ENCODE measurements around the gene ARL15.

ARL15 gene

DNA sequence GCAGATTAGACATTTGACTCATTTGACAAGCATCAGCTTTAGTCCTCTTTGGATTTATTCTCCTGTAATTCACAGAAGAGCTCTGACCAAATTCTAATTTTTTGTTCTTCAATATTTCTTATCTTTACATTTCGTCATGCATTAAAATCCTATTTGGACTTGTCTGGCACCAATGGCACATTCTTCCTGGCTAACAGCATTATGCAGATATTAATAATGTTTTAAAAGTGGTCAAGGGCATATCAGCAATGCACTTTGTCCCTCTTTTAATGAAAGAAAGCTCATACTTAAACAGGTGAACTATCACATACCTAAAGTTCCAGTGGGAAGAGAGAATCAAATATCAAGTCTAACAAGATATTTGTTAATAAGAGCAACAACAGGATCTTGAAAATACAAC is 270.4 kb downstream of the ARL15 start:
- no peak for DNase-seq (ENCODE audit: low read depth in 2 of 2)

DNA sequence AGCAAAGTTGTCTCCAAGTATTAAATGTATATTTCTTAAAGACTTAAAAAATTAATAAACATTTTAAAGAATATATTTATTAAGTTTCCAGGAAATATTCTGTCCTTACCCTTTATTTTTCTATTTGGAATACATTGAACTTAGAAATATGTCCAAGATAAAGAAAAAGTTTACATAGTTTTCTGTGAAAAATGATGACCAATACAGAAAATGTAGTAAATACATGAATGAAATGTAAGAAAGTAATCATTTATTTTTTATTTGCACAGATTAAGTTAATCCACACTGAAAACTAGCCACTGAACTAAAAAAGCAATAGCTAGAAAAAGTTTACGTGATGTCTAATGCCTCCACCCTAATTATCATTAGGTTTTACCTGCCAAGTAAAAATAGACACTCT is 273.2 kb downstream of the ARL15 start:
- no peak for DNase-seq (ENCODE audit: low read depth in 2 of 2)

DNA sequence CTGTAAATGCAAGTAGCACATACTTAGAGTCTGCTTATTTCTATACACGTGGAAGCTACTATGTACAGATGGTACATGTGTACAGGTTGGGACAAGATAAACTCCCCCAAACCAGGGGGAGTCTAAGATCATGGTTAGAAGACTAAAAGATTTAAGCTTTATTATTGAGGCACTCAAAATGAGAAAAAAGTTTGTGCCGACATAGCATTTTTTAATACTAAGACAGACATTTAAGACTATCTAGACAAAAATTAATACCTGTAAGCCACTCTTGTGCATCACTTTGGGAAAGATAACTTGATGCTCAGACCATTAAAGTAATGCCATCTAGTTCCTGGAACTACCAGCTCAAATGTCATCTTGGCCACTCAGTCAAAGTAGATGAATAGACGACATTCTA is 279.4 kb downstream of the ARL15 start:
- no peak for DNase-seq (ENCODE audit: low read depth in 2 of 2)

DNA sequence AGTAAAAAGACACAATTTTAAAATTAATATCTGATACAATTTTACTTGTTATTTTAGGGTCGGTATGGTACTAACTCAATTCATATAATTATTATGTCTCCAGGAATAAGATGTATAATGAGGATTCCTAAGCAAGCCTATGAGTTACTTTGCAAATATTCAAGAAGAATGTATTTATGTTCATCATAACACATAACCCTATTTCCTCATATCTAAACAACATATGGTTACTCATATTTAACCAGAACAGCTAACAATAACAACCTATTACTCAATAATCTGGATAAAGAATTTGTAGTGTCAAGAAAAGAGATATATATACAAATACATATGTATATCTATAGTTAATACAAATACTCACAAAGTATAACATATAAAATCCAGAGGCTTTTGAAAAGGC is 285.9 kb downstream of the ARL15 start:
- no peak for DNase-seq (ENCODE audit: low read depth in 2 of 2)

DNA sequence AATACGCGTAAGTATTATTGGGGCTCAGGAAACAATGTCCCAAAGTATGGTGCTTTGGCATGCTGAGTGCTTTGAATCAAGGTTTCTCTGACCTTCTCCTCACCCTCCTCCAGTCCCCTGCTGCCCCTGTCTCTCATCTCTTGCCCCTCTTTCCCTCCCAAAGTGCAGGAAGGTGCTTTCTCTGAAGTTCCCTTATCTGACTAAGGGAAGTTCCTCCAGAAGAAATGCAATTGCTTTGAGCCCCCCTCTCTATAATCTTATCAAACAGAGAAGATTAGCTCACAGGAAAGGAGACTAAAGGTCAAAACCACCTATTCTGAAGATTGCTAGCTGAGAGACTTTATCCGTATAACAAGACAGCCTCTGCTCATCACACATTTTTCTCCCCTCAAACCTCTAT is 288.1 kb downstream of the ARL15 start:
- no peak for DNase-seq (ENCODE audit: low read depth in 2 of 2)

DNA sequence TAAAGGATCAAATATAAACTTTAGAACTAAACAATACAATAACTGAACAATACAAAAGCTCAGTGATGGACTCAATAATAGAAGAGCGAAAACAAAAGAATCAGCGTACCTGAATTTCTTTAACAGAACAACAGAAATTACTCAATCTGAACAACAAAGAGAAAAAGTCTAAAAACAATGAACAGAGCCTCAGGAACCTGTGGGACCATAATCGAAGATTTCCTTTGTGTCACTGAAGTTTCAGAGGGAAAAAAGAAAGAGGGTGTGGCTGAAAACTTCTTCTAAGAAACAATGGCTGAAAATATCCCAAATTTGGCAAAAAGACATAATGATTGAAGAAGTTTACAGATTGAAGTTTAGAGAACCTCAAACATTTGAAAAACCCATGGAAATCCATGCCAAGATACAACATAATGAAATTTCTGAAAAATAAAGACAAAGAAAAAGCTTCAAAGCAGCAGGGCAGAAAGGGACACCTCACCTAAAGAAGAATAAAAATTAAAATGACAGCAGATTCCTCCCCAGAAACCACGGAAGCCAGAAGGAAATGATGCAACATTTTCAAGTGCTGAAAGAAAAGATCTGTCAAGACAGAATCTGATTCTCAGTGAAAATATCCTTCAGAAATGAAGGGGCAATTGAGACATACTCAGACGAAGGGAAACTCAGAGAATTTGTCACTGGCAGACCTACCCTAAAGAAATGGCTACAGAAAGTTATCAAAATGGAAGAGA is 288.8 kb downstream of the ARL15 start:
- DNase-seq (ENCODE audit: low read depth in 2 of 2) = no peak

DNA sequence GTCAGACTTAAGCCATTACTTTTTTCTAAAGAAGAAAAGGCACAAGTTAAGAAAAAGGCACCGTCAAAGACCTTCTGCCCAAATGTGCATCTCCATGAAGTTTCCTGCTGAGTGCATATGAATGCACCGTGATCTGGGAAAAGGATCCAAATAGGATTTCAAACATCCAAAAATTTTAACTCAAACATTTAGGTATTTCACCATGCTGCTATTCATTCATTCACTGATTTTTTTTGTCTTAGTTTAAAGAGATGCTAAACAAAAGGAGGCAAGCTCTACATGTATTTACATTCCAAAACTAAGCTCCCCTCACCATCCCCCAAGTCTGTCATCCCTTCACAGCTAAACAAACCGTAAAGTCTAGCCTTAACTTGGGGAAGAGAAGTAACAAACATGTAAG is 291.9 kb downstream of the ARL15 start:
- no peak for DNase-seq (ENCODE audit: low read depth in 2 of 2)

DNA sequence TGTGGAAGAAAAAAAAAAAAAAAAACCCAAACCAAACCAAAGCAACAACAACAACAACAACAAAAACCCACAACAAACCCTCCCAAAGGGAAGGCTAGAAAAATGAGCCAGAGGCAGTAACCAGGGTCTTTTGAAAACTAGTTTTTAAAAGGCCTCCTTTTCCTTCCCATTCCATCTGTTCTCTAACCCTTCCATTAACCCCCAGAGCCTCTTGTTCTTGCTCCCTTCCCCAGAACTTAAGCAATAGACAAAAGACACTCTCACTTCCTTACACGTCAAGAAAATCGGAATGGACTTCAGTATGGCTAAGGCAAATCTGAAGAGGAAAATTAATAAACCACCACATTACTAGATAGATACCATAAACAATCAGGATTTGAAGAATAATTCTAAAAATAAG is 292.8 kb downstream of the ARL15 start:
- no peak for DNase-seq (ENCODE audit: low read depth in 2 of 2)

DNA sequence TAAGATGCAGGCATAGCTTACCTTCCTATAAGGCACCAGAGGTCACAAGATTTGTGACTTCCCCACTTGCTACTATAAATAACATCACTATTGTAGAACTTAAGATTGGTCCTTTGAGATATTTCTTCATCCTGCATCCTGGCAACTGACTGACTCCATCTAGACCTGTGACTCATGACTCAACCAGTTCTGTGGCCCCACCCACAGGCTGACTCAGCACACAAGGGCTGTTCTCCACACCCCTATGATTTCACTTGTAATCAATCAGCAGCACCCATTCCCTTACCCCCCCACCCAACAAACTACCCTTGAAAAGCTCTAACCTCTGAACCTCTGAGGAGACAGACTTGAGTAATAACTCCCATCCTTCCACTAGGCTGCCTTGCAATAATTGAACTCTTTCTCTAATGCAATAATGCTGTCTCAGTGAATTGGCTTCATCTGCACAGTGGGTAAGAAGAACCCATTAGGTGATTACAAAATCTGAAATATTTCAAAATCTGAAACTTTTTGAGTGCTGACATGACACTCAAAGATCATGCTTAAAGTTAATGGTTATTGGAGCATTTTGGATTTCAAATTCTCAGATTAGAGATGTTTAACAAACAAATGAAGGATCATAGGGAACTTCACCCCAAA is 296.7 kb downstream of the ARL15 start:
- peak in 1 of 2 donors; percentile 1 for DNase-seq (ENCODE audit: low read depth in 2 of 2)

DNA sequence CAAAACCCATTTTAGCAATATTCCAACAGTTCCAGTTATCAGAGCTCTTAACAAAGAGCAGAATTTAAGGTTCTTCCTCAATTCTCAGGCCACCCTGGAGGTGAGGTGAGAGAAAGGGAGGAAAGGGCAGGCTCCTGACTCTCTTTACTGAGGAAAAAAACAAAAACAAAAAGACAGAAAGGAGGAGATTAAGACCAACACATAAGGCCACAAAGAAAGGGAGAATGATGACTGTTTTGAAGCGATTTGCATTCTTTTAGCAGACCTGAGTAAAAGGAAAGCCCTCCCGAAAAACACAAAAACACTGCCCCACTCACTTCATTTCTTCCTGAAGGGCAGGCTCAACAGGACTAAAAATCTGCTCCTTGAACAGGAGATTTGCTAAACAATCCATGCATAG is 300.5 kb downstream of the ARL15 start:
- DNase-seq (ENCODE audit: low read depth in 2 of 2) = no peak

DNA sequence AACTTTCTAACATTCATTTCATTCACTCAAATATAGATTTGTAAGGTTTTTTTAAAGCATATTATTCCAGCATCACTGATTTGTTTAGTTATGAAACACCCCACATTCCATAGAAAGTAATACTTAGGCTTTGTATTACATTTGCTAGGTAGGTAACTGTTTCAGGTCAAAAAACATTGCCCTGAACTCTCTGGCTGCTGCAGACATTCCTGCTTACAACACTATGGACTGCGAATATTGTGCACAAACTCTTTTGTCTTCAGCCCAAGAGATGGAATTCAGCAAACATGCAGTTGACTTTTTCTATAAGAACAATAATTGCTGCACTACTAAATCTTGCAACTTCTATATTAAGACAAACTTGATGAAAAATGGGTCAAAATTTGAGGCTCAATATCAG is 301.0 kb downstream of the ARL15 start:
- DNase-seq (ENCODE audit: low read depth in 2 of 2) = no peak

DNA sequence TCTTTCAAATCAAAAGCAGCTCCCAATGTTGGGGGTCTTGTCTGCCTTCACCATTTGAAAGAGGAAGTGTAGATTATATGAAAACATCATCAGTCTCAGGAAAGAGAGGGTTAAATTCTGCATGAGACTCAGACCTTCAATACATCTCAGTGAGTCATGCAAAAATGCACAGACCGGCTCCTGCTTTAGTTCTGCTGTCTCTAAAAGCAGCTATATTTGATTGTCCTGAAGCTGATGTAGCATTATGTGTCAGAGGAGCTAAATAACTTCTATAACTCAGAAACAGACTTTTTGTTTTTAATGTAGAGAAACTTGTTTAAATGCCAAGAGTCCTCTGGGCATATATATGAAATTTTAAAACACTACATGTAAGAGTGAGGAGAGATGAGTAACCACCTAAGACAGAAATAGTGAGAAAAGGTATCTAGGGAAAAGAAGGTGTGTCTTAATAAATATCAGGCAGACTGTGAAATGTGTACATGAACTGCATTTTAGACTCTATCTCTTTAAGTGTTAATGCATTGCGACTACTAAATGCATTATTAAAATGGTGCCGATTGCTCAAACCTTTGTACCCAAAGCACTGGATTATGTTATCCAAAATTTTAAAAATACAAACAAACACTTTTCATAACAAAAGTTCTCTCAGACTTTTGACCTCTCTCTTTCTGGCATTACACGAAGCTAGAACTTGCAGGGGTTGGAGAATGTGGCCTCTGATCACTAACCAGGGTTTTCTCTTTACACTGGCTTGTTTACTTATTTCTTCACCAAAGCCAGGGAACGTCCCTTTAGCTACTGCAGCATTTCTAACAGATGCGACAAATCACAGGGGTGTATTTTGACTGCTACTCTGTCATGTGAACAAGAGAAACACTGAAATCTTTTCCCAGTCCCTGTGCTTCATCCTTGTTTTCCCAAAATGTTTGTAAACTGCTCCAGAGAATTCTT is 302.3 kb downstream of the ARL15 start:
- DNase-seq (ENCODE audit: low read depth in 2 of 2) = no peak

DNA sequence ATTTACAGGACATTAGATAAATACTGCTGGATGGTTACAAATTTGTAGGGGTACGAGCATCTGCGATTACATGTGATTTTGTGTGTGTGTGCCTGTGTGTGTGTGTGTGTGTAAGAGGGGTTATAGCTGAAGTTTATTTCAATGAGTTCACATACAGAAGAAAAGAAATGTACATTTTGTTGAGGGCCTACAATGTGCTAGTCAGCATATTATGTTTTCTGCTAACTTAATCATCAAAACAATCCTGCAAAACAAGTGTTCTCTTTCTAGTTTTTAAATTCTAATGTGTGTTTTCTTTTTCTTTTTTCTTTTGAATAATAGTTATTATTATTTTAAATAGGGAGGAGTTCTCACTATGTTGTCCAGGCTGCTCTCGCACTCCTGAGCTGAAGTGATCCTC is 305.7 kb downstream of the ARL15 start:
- no peak for DNase-seq (ENCODE audit: low read depth in 2 of 2)

DNA sequence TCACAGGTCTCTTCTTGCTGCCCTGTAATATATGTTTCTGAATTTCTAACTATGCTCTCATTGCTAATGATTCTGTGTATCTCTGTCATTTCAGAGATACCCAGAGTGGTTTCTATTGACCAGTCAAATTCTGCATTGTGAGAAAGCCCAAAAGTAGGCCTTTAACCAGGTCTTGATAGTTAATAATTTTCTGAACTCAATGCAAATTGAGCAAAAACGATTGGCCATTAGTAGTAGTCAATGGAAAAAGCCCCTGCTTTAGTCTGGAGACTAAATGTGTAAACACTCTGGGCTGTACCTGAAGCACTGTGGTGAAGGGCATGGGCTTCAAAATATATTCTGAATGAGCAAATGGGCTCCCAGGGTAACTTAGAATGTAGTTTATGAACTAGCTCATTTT is 307.6 kb downstream of the ARL15 start:
- no peak for DNase-seq (ENCODE audit: low read depth in 2 of 2)

DNA sequence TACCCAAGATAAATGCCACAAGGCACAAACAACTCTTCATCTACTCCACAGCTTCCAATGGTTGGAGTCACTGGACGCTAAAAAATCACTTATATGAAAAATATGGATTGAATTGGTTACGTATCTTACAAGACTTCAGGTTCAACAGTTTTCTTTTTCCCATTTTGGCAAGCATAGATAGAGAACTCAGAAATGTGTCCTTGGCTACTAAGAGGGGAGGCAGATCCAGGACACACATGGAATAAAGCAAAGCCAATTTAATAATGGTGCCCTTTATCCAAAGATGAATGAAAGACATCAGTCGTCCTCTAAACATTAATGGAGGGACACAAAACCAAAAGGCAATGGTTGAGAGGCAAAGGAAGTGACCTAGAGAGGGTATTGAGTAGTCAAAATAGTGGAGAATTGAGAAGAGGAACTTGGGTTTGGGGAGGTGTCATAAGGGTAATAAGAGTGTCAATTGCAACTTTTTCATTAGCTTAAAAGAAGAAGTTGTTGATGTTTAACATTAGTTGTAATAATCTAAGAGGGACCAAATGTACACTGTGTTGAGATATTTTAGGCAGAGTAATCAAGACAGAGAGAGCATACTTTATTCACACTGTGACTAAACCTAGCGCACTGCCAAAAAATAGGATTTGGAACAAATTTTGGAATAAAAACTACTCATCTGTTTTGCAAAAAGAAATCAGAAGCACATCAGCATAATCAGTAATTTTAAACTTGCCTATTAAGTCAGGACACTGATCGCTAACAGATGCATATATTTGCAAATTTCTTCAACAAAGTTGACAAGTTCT is 308.2 kb downstream of the ARL15 start:
- no peak for DNase-seq (ENCODE audit: low read depth in 2 of 2)

DNA sequence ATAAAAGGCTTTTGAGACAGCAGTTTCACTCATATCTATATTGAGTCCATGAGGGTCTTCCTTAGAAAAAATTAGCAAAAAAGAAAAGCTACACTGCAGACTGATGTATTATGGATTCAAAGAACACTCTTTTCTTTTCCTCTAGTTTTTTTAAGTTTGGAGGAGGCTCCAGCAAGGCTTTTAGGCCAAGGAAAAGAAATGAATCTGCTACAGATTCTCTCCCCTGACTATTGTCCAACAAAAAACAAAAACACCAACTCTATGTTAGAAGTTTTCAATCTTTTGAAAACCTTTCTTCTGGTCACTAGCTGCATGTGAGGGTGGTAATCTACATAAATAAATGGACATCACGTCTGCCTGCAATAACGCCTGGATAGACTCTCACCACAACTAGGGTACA is 310.4 kb downstream of the ARL15 start:
- DNase-seq (ENCODE audit: low read depth in 2 of 2) = no peak

DNA sequence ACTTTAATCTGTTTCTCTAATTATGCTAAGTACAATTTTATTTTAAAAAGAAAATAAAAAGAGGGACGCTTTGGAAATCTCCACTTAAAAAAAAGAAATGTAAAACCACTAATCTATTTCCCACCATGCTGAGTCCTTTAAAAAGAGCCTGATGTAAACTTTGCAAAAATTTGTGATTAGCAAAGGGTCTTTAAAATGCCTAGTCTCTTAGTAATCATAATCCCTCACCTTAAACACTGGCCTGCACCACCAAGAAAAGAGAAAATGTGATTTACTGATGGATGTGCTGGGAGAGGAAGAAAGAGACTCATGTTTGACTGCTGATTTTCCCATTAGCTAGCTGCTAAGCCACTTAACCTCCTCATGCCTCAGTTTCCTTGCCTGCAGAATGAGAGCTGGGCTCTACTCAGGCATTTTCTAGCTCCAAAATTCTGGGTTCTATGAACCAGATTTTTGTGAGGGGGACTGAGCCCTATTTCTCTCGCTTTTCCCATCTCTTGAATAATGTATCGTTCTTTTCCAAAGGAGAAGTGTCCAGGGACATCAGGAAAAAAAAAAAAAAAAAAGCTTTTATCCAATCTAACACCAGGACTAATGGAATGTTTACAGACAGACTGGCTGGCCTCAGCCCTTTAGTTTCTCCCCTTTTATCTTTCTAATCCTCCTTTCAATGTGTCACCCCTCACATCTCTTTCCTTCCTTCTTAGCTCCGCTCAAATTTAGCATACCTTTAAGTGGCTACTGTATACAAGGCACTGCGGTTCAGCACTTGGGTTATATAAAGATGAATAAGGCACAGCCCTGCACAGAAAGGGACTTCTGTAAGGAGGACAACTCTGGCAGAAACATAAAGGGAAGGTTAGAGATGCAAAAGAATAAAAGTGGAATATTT is 312.4 kb downstream of the ARL15 start:
- no peak for DNase-seq (ENCODE audit: low read depth in 2 of 2)

DNA sequence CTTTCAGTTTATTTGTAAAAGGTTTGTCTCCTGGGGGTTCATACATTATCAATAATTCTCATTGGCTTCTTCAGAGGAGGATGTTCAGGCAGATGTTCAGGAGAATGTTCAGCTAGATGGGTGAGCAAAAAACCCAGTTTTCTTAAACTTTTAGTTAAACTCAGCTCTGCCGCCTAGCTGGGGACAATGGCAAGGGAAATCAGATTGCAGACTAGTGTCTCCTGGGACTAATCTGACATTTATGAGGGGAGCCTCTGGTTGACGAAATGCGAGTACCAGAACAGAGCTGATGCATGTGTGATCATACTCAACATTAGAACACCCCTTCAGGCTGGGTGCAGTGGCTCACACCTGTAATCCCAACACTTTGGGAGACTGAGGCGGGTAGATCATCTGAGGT is 314.4 kb downstream of the ARL15 start:
- no peak for DNase-seq (ENCODE audit: low read depth in 2 of 2)

DNA sequence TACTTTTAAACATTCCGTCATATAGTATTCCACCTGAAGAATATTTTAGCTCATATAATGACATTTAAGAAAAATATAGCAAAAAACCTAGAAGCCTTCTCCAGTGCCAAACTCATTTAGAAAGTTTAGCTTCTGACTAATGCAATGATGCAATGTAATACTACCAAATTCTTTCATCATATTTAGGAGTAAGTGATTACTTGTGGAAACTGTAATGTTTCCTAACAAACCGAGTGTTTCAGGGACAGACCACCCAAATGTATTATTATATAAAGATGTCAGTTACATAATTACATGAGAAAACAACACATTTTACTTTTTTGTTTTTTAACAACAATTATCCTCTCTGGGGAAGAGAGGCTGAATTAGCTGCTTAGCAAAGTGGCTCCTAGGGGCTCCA is 316.2 kb downstream of the ARL15 start:
- DNase-seq (ENCODE audit: low read depth in 2 of 2) = no peak

DNA sequence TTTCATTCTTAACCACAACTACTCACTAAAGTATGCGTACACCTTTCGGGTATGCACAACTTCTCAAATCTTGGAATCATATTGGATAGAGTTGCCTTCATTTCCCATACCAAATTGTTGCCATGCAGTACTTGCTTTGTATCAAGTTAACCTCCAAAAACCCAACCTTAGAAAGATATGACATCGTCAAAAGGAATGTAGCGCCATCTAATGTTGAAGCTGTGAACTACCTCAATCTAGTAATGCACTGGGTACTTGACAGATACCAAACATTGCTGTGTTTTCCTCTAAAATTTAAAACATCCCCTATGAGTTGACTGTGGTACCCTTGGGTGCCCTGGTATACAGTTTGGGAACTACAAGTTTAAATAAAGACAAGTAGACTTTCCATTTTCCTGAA is 318.4 kb downstream of the ARL15 start:
- DNase-seq (ENCODE audit: low read depth in 2 of 2) = no peak

DNA sequence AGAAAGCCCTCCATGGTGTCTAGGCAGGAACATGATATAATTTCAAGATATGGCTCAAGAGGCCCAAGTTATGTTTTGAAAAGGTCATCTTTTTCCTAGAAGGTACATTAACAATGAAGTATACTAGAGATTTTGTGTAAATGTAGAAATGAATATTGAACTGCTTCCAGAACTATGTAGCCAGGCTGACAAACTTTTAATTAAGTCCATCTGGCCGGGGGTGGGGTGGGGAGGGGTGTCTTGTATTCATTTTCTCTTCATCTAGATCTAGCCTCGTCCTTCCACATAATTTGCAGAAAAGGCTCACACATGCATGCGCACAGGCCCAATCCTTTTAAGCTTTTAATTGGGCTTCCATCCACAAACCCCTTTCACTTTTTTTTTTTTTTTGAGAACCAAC is 323.3 kb downstream of the ARL15 start:
- no peak for DNase-seq (ENCODE audit: low read depth in 2 of 2)

Data from activated CD8-positive, alpha-beta memory T cell treated with anti-CD3 and anti-CD28 coated beads for 4 hours (primary cell).